GM12891 (cell line): ENCODE data around the gene HOXA3.

Experiments used
- POLR2A ChIP-seq: IDR thresholded peaks from 2 replicates; pipeline ENCODE4 v1.6.1; 2011; ENCODE audit warnings: low read depth, low read length, control low read depth
- POLR2AphosphoS5 ChIP-seq: IDR thresholded peaks from 2 replicates; pipeline ENCODE4 v1.6.1; 2011; ENCODE audit warnings: low read depth, low read length, control low read depth
- POU2F2 ChIP-seq: IDR thresholded peaks from 2 replicates; pipeline ENCODE4 v1.6.1; 2011; ENCODE audit warnings: low read depth, mild to moderate bottlenecking, control low read depth, low read length, moderate library complexity
- SPI1 ChIP-seq: IDR thresholded peaks from 2 replicates; pipeline ENCODE4 v1.6.1; 2011; ENCODE audit warnings: low read depth, low read length, control low read depth
- TAF1 ChIP-seq: IDR thresholded peaks from 2 replicates; pipeline ENCODE4 v1.6.1; 2011; ENCODE audit warnings: low read depth, low read length, control low read depth

- no peak for TF ChIP-seq SPI1
- TF ChIP-seq POLR2AphosphoS5 = no peak
- no peak for TF ChIP-seq TAF1
- no peak for TF ChIP-seq POLR2A
- no peak for TF ChIP-seq POU2F2
These were observed 36.1 kb downstream of the HOXA3 start for GRCh38 chr7:27116031-27116961.
